T47D (cell line): Measurements from ENCODE around the gene PCNX4.
A peak's percentile ranks its signal among the peaks of the same experiment; 100 is the strongest.

Source experiments
- DNase-seq, 2 experiments: peaks; one replicate each; pipeline versions ENCODE4 v3.0.0 to v3.0.0-alpha.2; 2011 to 2012; ENCODE audit warnings: low read depth in 1 of 2, low spot score in 1 of 2
- JUND ChIP-seq: IDR thresholded peaks from 2 replicates; pipeline ENCODE4 v1.6.1; 2012; ENCODE audit warnings: low read depth
- in situ Hi-C: cut with HindIII; loops from 2 replicates; pipeline ENCODE4 v1.10.0; 2016; ENCODE audit warnings: low sequenced_read_pairs, low pct_unique_long_range_greater_than_20kb

Gene PCNX4

GRCh38 chr14:60116181-60116580 lies 24.5 kb downstream of the PCNX4 start:
- in situ Hi-C loops, result no loop called here
- no peak for DNase-seq
- no peak for TF ChIP-seq JUND

- in situ Hi-C loops, result no loop called here
- TF ChIP-seq JUND, result no peak
- DNase-seq, result no peak
Measured at GRCh38 chr14:60125918-60126317, 34.2 kb downstream of the PCNX4 start.

- TF ChIP-seq JUND, result no peak
- in situ Hi-C loops, result no loop called here
- no peak for DNase-seq
Measured at GRCh38 chr14:60133487-60133886, 41.8 kb downstream of the PCNX4 start.

GRCh38 chr14:60134702-60135101 lies 43.0 kb downstream of the PCNX4 start:
- no peak for TF ChIP-seq JUND
- no peak for DNase-seq
- in situ Hi-C loops, result no loop called here

GRCh38 chr14:60151715-60152114 lies 60.0 kb downstream of the PCNX4 start:
- no peak for DNase-seq
- no peak for TF ChIP-seq JUND
- in situ Hi-C loops, result no loop called here

- in situ Hi-C loops, result no loop called here
- no peak for TF ChIP-seq JUND
- no peak for DNase-seq
Measured at GRCh38 chr14:60153991-60154390, 62.3 kb downstream of the PCNX4 start.

- in situ Hi-C loops, result no loop called here
- no peak for TF ChIP-seq JUND
- DNase-seq, result no peak
Measured at GRCh38 chr14:60154671-60155070, 62.9 kb downstream of the PCNX4 start.

GRCh38 chr14:60160422-60160821 lies 68.7 kb downstream of the PCNX4 start:
- no peak for DNase-seq
- TF ChIP-seq JUND, result no peak
- in situ Hi-C loops, result no loop called here

- DNase-seq, result peak in 1 of 2 experiments; percentile 38
- TF ChIP-seq JUND, result no peak
- in situ Hi-C loops, result no loop called here
Measured at GRCh38 chr14:60161196-60162107, 69.7 kb downstream of the PCNX4 start.

GRCh38 chr14:60163693-60164092 lies 72.0 kb downstream of the PCNX4 start:
- no peak for DNase-seq
- in situ Hi-C loops, result no loop called here

GRCh38 chr14:60164404-60164711 lies 72.6 kb downstream of the PCNX4 start:
- no peak for TF ChIP-seq JUND
- no peak for DNase-seq
- in situ Hi-C loops, result no loop called here

More at GRCh38 chr14:60163693-60164092, 72.0 kb downstream of the PCNX4 start:
- no peak for TF ChIP-seq JUND

- in situ Hi-C loops, result no loop called here
- no peak for TF ChIP-seq JUND
- DNase-seq, result peak; percentile 89 to 92
Measured at GRCh38 chr14:60164712-60165546, 73.2 kb downstream of the PCNX4 start, which contains the start of gene DHRS7. TSS of gene DHRS7 (minus strand) at chr14:60165398. CDS start at chr14:60165309, 89 bp downstream.

GRCh38 chr14:60165547-60165876 lies 73.8 kb downstream of the PCNX4 start:
- in situ Hi-C loops, result no loop called here
- TF ChIP-seq JUND, result no peak
- no peak for DNase-seq

GRCh38 chr14:60166142-60166541 lies 74.4 kb downstream of the PCNX4 start:
- in situ Hi-C loops, result no loop called here
- no peak for TF ChIP-seq JUND
- DNase-seq, result no peak
